HepG2 (cell line): Measurements from ENCODE around the gene CRYGS. TPM values are rescaled to one million over a fixed set of nuclear protein-coding genes. Genes with fewer than 3 reads are reported as not detected.

Source experiments
- ATAC-seq: fragments of 200-7000 bp; cut with Tn5 transposase; 3 replicates; pipeline ENCODE4 v1.9.1; 2020; ENCODE audit warnings: mild to moderate bottlenecking, moderate library complexity
- BruUV-seq: library from RNA; stranded (reverse); fragments of 400-500 nt; replicated peaks from 2 replicates; lab custom pipeline; 2021; lab: Mats Ljungman, UMichigan
- CTCF ChIA-PET: fragments of 300-600 bp; formaldehyde crosslinking; extraction: SDS; loops from one replicate; lab custom pipeline; 2021; ENCODE audit warnings: low total read pairs, inconsistent platforms, low intra/inter-chr PET ratio; lab: Yijun Ruan, JAX
- POLR2A ChIA-PET: fragments of 350-600 bp; sonication (Branson Sonifier 250); formaldehyde crosslinking; loops from one replicate; lab custom pipeline; 2020; ENCODE audit warnings: antibody characterized with exemption, inconsistent platforms; lab: Yijun Ruan, JAX
- DNase-seq: peaks from one replicate; pipeline ENCODE4 v3.0.0-alpha.2; 2015; ENCODE audit warnings: low spot score
- FAIRE-seq: peaks from 3 replicates; lab custom pipeline; 2011; peaks lifted over from hg19 to GRCh38; lab: Jason Lieb, UNC
- H2AFZ ChIP-seq: one replicate; pipeline ENCODE4 v1.6.1; 2011; ENCODE audit warnings: low read length, inconsistent platforms
- H3K27ac ChIP-seq: fragments of 300-600 bp; 3 replicates; pipeline ENCODE4 v1.8.0; 2011; ENCODE audit warnings: mixed run types, mild to moderate bottlenecking, mixed read lengths, low read length, inconsistent platforms; ENCODE audit not compliant: insufficient read depth; ENCODE audit errors: extremely low read length
- H3K27me3 ChIP-seq, 2 experiments: fragments of 200-600 bp in 1 of 2; 2 replicates in 1 of 2; 3 replicates in 1 of 2; pipeline versions ENCODE4 v1.6.0 to v1.8.0; 2011; ENCODE audit warnings: low read length in 2 of 2, mild to moderate bottlenecking in 2 of 2, moderate library complexity in 2 of 2, inconsistent platforms in 1 of 2; ENCODE audit not compliant: insufficient read depth in 2 of 2, control insufficient read depth in 1 of 2
- H3K36me3 ChIP-seq, 2 experiments: fragments of 200-600 bp in 1 of 2; replicated peaks in 1 of 2; 2 replicates in 1 of 2; 3 replicates in 1 of 2; pipeline versions ENCODE4 v1.5.1 to v1.8.0; 2011; ENCODE audit warnings: low read length in 2 of 2, inconsistent platforms in 1 of 2; ENCODE audit not compliant: insufficient read depth in 2 of 2, control insufficient read depth in 1 of 2
- H3K4me1 ChIP-seq: 2 replicates; pipeline ENCODE4 v1.5.1; 2012; ENCODE audit warnings: low read length, inconsistent platforms; ENCODE audit not compliant: insufficient read depth
- H3K4me2 ChIP-seq: 2 replicates; pipeline ENCODE4 v1.6.0; 2011; ENCODE audit warnings: low read depth, low read length, inconsistent platforms
- H3K4me3 ChIP-seq, 3 experiments: fragments of 200-600 bp in 1 of 3; sonication (generic), shearing (Covaris generic) in 1 of 3; replicated peaks in 1 of 3; 2 replicates each; pipeline ENCODE4 v1.5.1; 2011 to 2016; ENCODE audit warnings: low read length in 3 of 3, inconsistent platforms in 2 of 3, low read depth in 2 of 3, mild to moderate bottlenecking in 2 of 3, control low read depth in 1 of 3, mixed read lengths in 1 of 3; ENCODE audit not compliant: insufficient read depth in 1 of 3
- H3K79me2 ChIP-seq: one replicate; pipeline ENCODE4 v1.6.1; 2011; ENCODE audit warnings: low read length, inconsistent platforms; ENCODE audit not compliant: insufficient read depth
- H3K9ac ChIP-seq: 2 replicates; pipeline ENCODE4 v1.6.0; 2011; ENCODE audit warnings: mild to moderate bottlenecking, low read depth, low read length, inconsistent platforms; ENCODE audit not compliant: insufficient read depth
- H3K9me3 ChIP-seq: 2 replicates; pipeline ENCODE4 v1.5.1; 2012; ENCODE audit warnings: mild to moderate bottlenecking, low read length
- H4K20me1 ChIP-seq: 2 replicates; pipeline ENCODE4 v1.6.0; 2011; ENCODE audit warnings: inconsistent platforms, mild to moderate bottlenecking, low read length, moderate library complexity; ENCODE audit not compliant: insufficient read depth
- PHF21A ChIP-seq: sonication (generic); formaldehyde crosslinking; IDR thresholded peaks from 2 replicates; pipeline ENCODE4 v1.5.0; 2020; ENCODE audit warnings: mild to moderate bottlenecking, missing genetic modification reagents
- RARA ChIP-seq: IDR thresholded peaks from 2 replicates; pipeline ENCODE4 v1.6.1; 2016; ENCODE audit warnings: missing genetic modification reagents, missing compliant biosample characterization
- WGBS: methylation state at CpG from one replicate; pipeline ENCODE4 v1.1.6; 2017; ENCODE audit warnings: low lambda C conversion rate; 5-methylcytosine and 5-hydroxymethylcytosine counted together
- in situ Hi-C: cut with HindIII; loops from 2 replicates; pipeline ENCODE4 v1.10.0; 2017; ENCODE audit warnings: low pct_unique_long_range_greater_than_20kb; ENCODE audit not compliant: extremely low pct_ligation_motif_present
- intact Hi-C: fragments of 100-400 bp; cut with micrococcal nuclease; formaldehyde crosslinking; loops from one replicate; pipeline ENCODE4 v1.10.0; 2022; ENCODE audit not compliant: unreplicated experiment
- polyA plus RNA-seq, 8 experiments: library from polyadenylated mRNA; depleted of rRNA in 3 of 8; stranded (reverse) in 7 of 8; unstranded in 1 of 8; fragments of >200 nt; fragmentation: Illumina TruSeq in 4 of 8; extraction: Trizol in 4 of 8; gene quantifications; 2 replicates each; pipeline versions ENCODE4 v1.2.1 to v1.2.3, GENCODE V29; 2011 to 2016; ENCODE audit warnings: low read depth in 4 of 8, missing spikeins in 1 of 8, mixed read lengths in 1 of 8; ENCODE audit not compliant: insufficient read depth in 1 of 8
- total RNA-seq, 5 experiments: library from RNA; depleted of rRNA; stranded (reverse); fragments of >200 nt; fragmentation: Illumina TruSeq; extraction: Trizol; gene quantifications; 2 replicates each; pipeline ENCODE4 v1.2.3, GENCODE V29; 2016; ENCODE audit warnings: low read depth in 1 of 5
- TF ChIP-seq, protein P1 (sequence below), 2 experiments: sonication (generic) in 1 of 2; formaldehyde crosslinking in 1 of 2; IDR thresholded peaks; 2 replicates each; pipeline versions ENCODE4 v1.6.1 to v1.9.0; 2014 to 2022; ENCODE audit warnings: antibody characterized with exemption in 1 of 2, borderline replicate concordance in 1 of 2, inconsistent platforms in 1 of 2, low read depth in 1 of 2, missing genetic modification reagents in 1 of 2
- TF ChIP-seq, protein P2 (sequence below): sonication (generic); formaldehyde crosslinking; IDR thresholded peaks from 2 replicates; pipeline ENCODE4 v1.5.0; 2020; ENCODE audit warnings: mild to moderate bottlenecking, missing genetic modification reagents, moderate library complexity

CRYGS gene
- total and polyA plus RNA-seq, 2 of the 13 experiments (the other 11 are each of a cell fraction or from before 2014, with no cell fraction given) = 2.1 to 6.7 TPM

DNA sequence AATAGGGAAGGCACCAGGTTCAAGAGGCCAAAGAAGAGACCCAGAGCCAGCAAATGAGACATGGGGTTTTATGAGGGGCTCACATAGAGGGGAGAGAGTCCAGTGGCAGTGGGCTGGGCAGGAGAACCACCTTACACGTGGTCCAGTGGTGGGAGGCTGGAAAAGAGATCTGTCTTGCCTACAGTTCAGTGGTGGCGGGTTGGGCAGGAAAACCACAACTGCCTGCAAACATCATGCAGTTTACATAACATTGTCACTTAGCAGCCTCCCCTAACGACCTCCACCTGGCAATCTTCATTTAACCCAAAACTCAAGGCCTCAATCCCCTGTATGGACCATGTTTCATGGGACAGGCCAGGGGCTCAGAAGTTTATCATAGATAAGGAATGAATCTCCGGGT, 29.1 kb downstream of the CRYGS start (continued):
- TF ChIP-seq PHF21A (CRISPR knock-in tag) = no peak
- TF ChIP-seq, protein P1, sequence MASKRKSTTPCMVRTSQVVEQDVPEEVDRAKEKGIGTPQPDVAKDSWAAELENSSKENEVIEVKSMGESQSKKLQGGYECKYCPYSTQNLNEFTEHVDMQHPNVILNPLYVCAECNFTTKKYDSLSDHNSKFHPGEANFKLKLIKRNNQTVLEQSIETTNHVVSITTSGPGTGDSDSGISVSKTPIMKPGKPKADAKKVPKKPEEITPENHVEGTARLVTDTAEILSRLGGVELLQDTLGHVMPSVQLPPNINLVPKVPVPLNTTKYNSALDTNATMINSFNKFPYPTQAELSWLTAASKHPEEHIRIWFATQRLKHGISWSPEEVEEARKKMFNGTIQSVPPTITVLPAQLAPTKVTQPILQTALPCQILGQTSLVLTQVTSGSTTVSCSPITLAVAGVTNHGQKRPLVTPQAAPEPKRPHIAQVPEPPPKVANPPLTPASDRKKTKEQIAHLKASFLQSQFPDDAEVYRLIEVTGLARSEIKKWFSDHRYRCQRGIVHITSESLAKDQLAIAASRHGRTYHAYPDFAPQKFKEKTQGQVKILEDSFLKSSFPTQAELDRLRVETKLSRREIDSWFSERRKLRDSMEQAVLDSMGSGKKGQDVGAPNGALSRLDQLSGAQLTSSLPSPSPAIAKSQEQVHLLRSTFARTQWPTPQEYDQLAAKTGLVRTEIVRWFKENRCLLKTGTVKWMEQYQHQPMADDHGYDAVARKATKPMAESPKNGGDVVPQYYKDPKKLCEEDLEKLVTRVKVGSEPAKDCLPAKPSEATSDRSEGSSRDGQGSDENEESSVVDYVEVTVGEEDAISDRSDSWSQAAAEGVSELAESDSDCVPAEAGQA (IDR thresholded peaks at IDR 0.05; ENCODE audit: low read depth) = no peak
- TF ChIP-seq, protein P1 (CRISPR knock-in tag; IDR thresholded peaks at IDR 0.05; ENCODE audit: borderline replicate concordance) = no peak
- TF ChIP-seq, all 625 proteins: peak for 0

DNA sequence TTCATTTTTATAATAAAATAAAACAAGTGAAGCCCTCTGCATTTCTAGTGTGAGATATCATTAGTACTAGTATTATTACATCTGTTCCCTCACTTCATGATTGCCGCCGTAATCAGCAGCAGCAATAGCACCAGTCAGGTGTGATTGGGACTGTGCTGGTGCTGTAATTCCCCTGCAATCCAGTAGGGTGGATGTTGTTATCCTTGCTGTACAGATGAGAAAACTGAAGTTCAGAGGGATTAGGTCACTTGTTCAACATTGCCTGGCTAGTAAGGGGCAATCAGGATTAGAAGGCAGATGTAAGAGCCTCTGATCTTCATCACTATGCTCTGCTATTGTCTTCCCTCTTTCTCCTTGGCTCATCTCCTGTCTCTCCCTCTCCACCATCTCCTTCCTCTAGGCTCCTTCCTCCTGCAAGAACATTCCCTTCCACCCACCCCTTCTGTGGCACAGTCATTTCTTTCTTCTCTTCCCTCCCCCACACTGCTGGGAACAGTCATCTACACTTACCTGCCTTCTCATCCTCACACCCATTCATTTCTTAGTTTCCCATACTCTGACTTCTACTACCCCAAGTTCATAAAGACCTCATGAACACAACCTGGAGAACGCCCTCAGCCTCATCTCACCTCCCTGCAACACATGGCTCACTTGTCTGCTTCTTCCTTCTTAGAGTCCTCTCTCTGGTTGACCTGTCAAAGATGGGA, 29.7 kb downstream of the CRYGS start:
- ATAC-seq = peak; percentile 85
- in situ Hi-C loops = no loop called here

More for the DNA sequence above, 29.7 kb downstream of the CRYGS start:
- FAIRE-seq = peak; percentile 73
- DNase-seq = no peak
- ChIA-PET CTCF (interaction anchor here (1.1 kb wide), 1 partner anchor 26 kb away, joined by 4 read pairs; no protein-coding TSS in a partner anchor), POLR2A (no interaction called here)
- no peaks in the 10 kb centered on the region for H3K9me3 ChIP-seq
- H4K20me1 ChIP-seq = no peaks in the 10 kb centered on the region
- H2AFZ ChIP-seq = no peak overlapping the region
- TF ChIP-seq, protein P2, sequence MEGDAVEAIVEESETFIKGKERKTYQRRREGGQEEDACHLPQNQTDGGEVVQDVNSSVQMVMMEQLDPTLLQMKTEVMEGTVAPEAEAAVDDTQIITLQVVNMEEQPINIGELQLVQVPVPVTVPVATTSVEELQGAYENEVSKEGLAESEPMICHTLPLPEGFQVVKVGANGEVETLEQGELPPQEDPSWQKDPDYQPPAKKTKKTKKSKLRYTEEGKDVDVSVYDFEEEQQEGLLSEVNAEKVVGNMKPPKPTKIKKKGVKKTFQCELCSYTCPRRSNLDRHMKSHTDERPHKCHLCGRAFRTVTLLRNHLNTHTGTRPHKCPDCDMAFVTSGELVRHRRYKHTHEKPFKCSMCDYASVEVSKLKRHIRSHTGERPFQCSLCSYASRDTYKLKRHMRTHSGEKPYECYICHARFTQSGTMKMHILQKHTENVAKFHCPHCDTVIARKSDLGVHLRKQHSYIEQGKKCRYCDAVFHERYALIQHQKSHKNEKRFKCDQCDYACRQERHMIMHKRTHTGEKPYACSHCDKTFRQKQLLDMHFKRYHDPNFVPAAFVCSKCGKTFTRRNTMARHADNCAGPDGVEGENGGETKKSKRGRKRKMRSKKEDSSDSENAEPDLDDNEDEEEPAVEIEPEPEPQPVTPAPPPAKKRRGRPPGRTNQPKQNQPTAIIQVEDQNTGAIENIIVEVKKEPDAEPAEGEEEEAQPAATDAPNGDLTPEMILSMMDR (CRISPR knock-in tag) = peak; percentile 32; the same call in 1 of the 2 replicates
- no peak for TF ChIP-seq RARA
- no peaks in the 10 kb centered on the region for H3K36me3 ChIP-seq
- H3K4me2 ChIP-seq = no peak overlapping the region
- intact Hi-C loops = no loop called here
- no peak overlapping the region for H3K9ac ChIP-seq
- no peak overlapping the region for H3K27ac ChIP-seq
- H3K79me2 ChIP-seq = no peaks in the 10 kb centered on the region
- H3K4me1 ChIP-seq = peaks cover 15% of the 10 kb centered on the region
- BruUV-seq = no TSS peak
- peaks cover 1 to 3% of the 10 kb centered on the region in 2 experiments; a peak in 1 of 5 replicates for H3K27me3 ChIP-seq
- WGBS = 27% methylated on average over 3 of the region's 3 CpGs
- no peak overlapping the region for H3K4me3 ChIP-seq
